ENCODE results near the gene TNFSF10.
"Not testable (repeated sequence)": the region's sequence is repeated elsewhere in the genome, so short reads cannot be mapped to it uniquely, and the experiment has no call there.

TNFSF10 gene

GRCh38 chr3:172522871-172523818 lies at the start of gene TNFSF10:
Gene TNFSF10, minus strand, starts transcription at chr3:172523430. Its CDS starts 46 bp downstream, at chr3:172523384.
- no peaks in the 10 kb centered on the region for H3K36me3 ChIP-seq (ENCODE audit: insufficient read depth, low read length)
- H4K20me1 ChIP-seq (ENCODE audit: insufficient read depth, low read length), result no peaks in the 10 kb centered on the region
- H3F3A ChIP-seq (ENCODE audit: insufficient read depth, low read length), result no peaks in the 10 kb centered on the region
- peak within 1 kb of the TSS; percentile 43; the same call in 1 of the 2 replicates for H2AFZ ChIP-seq (ENCODE audit: low read length)
- no peaks in the 10 kb centered on the region for H3K27me3 ChIP-seq (ENCODE audit: insufficient read depth, low read length)
- H3K27ac ChIP-seq (ENCODE audit: low read depth, low read length, poor library complexity, severe bottlenecking), result peak within 1 kb of the TSS; percentile 19
- peak within 1 kb of the TSS; percentile 50 for H3K4me3 ChIP-seq (ENCODE audit: low read depth, low read length, poor library complexity, severe bottlenecking)
- peaks cover 15% of the 10 kb centered on the region for H3K4me1 ChIP-seq (ENCODE audit: insufficient read depth, low read length, severe bottlenecking)
- peak within 1 kb of the TSS; percentile 63 for H3K4me2 ChIP-seq (ENCODE audit: low read length)
- no peaks in the 10 kb centered on the region for H3K9me2 ChIP-seq (ENCODE audit: low read depth, low read length)
- no peaks in the 10 kb centered on the region for H3K79me2 ChIP-seq (ENCODE audit: insufficient read depth, low read length)
- no peaks in the 10 kb centered on the region for H3K9me3 ChIP-seq (ENCODE audit: low read length)
- H3K9ac ChIP-seq (ENCODE audit: low read length), result peak within 1 kb of the TSS; percentile 33; the same call in 1 of the 2 replicates
- no peak for TF ChIP-seq EZH2 (IDR thresholded peaks at IDR 0.05; ENCODE audit: borderline replicate concordance, low read length)
- no peak for TF ChIP-seq CTCF (IDR thresholded peaks at IDR 0.05; ENCODE audit: low read length)

GRCh38 chr3:172569128-172570008 lies 46.1 kb upstream of the TNFSF10 start:
- Histone ChIP-seq H3K27ac (ENCODE audit: low read depth, low read length, poor library complexity, severe bottlenecking) (no peak overlapping the region), H3K4me3 (ENCODE audit: low read depth, low read length, poor library complexity, severe bottlenecking) (no peak overlapping the region), H3K9me2 (ENCODE audit: low read depth, low read length) (no peaks in the 10 kb centered on the region), H2AFZ (ENCODE audit: low read length) (no peak overlapping the region), H3K9me3 (ENCODE audit: low read length) (no peaks in the 10 kb centered on the region), H3F3A (ENCODE audit: insufficient read depth, low read length) (no peaks in the 10 kb centered on the region), H3K4me2 (ENCODE audit: low read length) (no peak overlapping the region), H3K9ac (ENCODE audit: low read length) (no peak overlapping the region), H3K27me3 (ENCODE audit: insufficient read depth, low read length) (no peaks in the 10 kb centered on the region), H3K79me2 (ENCODE audit: insufficient read depth, low read length) (no peaks in the 10 kb centered on the region), H3K4me1 (ENCODE audit: insufficient read depth, low read length, severe bottlenecking) (no peaks in the 10 kb centered on the region), H3K36me3 (ENCODE audit: insufficient read depth, low read length) (no peaks in the 10 kb centered on the region), H4K20me1 (ENCODE audit: insufficient read depth, low read length) (no peaks in the 10 kb centered on the region)
- TF ChIP-seq CTCF (IDR thresholded peaks at IDR 0.05; ENCODE audit: low read length) (no peak), EZH2 (IDR thresholded peaks at IDR 0.05; ENCODE audit: borderline replicate concordance, low read length) (no peak)

- no peaks in the 10 kb centered on the region for H4K20me1 ChIP-seq (ENCODE audit: insufficient read depth, low read length)
- TF ChIP-seq CTCF (IDR thresholded peaks at IDR 0.05; ENCODE audit: low read length), result no peak
- no peak for TF ChIP-seq EZH2 (IDR thresholded peaks at IDR 0.05; ENCODE audit: borderline replicate concordance, low read length)
- no peaks in the 10 kb centered on the region for H3K9me2 ChIP-seq (ENCODE audit: low read depth, low read length)
- H3F3A ChIP-seq (ENCODE audit: insufficient read depth, low read length), result no peaks in the 10 kb centered on the region
- no peaks in the 10 kb centered on the region for H3K27me3 ChIP-seq (ENCODE audit: insufficient read depth, low read length)
- no peaks in the 10 kb centered on the region for H3K36me3 ChIP-seq (ENCODE audit: insufficient read depth, low read length)
- H2AFZ ChIP-seq (ENCODE audit: low read length), result no peak overlapping the region
- no peak overlapping the region for H3K4me2 ChIP-seq (ENCODE audit: low read length)
- H3K4me3 ChIP-seq (ENCODE audit: low read depth, low read length, poor library complexity, severe bottlenecking), result no peak overlapping the region
- no peak overlapping the region for H3K9ac ChIP-seq (ENCODE audit: low read length)
- no peaks in the 10 kb centered on the region for H3K79me2 ChIP-seq (ENCODE audit: insufficient read depth, low read length)
- H3K9me3 ChIP-seq (ENCODE audit: low read length), result no peaks in the 10 kb centered on the region
- no peaks in the 10 kb centered on the region for H3K4me1 ChIP-seq (ENCODE audit: insufficient read depth, low read length, severe bottlenecking)
- no peak overlapping the region for H3K27ac ChIP-seq (ENCODE audit: low read depth, low read length, poor library complexity, severe bottlenecking)
Observed at GRCh38 chr3:172568701-172569100, 45.5 kb upstream of the TNFSF10 start.

- not testable (repeated sequence) for H3F3A ChIP-seq (ENCODE audit: insufficient read depth, low read length); H3K4me3 ChIP-seq (ENCODE audit: low read depth, low read length, poor library complexity, severe bottlenecking); H3K9me3 ChIP-seq (ENCODE audit: low read length); H3K79me2 ChIP-seq (ENCODE audit: insufficient read depth, low read length); H3K9ac ChIP-seq (ENCODE audit: low read length); H3K36me3 ChIP-seq (ENCODE audit: insufficient read depth, low read length); H2AFZ ChIP-seq (ENCODE audit: low read length); H3K27ac ChIP-seq (ENCODE audit: low read depth, low read length, poor library complexity, severe bottlenecking); H3K4me1 ChIP-seq (ENCODE audit: insufficient read depth, low read length, severe bottlenecking); H3K4me2 ChIP-seq (ENCODE audit: low read length); H3K27me3 ChIP-seq (ENCODE audit: insufficient read depth, low read length); H4K20me1 ChIP-seq (ENCODE audit: insufficient read depth, low read length); H3K9me2 ChIP-seq (ENCODE audit: low read depth, low read length)
Observed at GRCh38 chr3:172566785-172567184, 43.6 kb upstream of the TNFSF10 start.

Data from OCI-LY1 (cell line).